ENCODE results near the gene SERTAD1. TPM values are rescaled to one million over a fixed set of nuclear protein-coding genes. Genes with fewer than 3 reads are reported as not detected.

Gene SERTAD1
- total RNA-seq, 1 experiment from 2014 or later = 12.3 TPM

DNA sequence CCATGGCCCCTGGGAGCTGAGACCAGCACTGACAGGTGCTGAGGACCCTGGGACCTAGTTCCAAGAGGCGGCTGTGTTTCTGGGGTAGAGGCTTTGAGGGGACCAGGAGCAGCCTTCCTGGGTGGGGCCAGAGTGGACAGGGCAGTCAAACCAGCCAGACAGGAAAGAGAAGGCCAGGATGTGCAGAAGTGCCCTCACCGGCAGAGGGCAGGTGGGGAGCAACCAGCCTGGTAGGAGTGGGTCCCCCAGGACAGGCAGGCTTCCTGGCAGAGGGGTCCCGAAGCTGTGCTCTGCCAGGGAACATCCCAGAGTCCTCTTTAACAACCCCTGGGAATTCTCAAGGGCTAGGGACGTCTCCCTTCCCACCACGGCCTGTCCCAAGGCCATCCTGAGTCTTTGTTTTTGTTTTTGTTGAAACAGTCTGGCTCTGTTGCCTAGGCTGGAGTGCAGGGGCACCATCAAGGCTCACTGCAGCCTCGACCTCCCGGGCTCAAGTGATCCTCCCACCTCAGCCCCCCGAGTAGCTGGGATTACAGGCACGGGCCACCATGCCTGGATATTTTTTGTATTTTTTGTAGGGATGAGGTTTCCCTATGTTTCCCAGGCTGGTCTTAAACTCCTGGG lies 32.8 kb downstream of the SERTAD1 start:
- H3K27ac Mint-ChIP-seq (ENCODE audit: unreplicated experiment) = peak overlapping the region; percentile 68
- no TSS peak for BruUV-seq (replicated peaks)
- no peaks in the 10 kb centered on the region for H3K27me3 Mint-ChIP-seq (ENCODE audit: unreplicated experiment)
- intact Hi-C loops (cut with micrococcal nuclease; ENCODE audit: unreplicated experiment) = no loop called here
- DNase-seq = peak; percentile 94
- no peaks in the 10 kb centered on the region for H3K9me3 Mint-ChIP-seq (ENCODE audit: low read depth, unreplicated experiment)
- TF ChIP-seq, protein P1, sequence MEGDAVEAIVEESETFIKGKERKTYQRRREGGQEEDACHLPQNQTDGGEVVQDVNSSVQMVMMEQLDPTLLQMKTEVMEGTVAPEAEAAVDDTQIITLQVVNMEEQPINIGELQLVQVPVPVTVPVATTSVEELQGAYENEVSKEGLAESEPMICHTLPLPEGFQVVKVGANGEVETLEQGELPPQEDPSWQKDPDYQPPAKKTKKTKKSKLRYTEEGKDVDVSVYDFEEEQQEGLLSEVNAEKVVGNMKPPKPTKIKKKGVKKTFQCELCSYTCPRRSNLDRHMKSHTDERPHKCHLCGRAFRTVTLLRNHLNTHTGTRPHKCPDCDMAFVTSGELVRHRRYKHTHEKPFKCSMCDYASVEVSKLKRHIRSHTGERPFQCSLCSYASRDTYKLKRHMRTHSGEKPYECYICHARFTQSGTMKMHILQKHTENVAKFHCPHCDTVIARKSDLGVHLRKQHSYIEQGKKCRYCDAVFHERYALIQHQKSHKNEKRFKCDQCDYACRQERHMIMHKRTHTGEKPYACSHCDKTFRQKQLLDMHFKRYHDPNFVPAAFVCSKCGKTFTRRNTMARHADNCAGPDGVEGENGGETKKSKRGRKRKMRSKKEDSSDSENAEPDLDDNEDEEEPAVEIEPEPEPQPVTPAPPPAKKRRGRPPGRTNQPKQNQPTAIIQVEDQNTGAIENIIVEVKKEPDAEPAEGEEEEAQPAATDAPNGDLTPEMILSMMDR (IDR thresholded peaks at IDR 0.05; ENCODE audit: unreplicated experiment) = peak; percentile 92
- H3K36me3 Mint-ChIP-seq (ENCODE audit: insufficient read depth, unreplicated experiment) = peaks cover 23% of the 10 kb centered on the region
- peak overlapping the region; percentile 13 for H3K4me3 Mint-ChIP-seq (ENCODE audit: low read depth, unreplicated experiment)
- CTCF ChIA-PET = interaction anchor here (0.6 kb wide), 1 partner anchor 33 kb away, joined by 3 read pairs; the partner anchor contains the start of gene SERTAD1
- H3K4me1 Mint-ChIP-seq (ENCODE audit: low read depth, unreplicated experiment) = peaks cover 27% of the 10 kb centered on the region

DNA sequence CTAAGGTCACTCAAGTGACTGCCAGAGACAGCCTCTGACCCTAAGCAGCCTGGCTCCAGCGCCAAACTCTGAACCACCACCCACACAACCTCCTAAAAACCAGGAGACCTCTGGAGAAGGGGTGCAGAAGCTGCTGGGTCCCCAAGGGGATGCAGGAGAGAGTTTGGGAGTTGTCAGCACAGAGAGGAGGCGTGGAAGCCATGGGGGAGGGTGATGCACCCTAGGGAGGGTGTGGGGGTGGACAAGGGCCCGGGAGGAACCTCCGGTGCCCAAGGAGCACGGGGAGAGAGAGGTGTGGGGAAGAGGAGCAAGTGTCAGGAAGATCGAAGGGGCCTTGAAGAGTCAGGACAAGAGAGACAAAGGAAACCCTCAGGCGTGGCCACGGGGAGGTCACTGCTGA lies 33.7 kb downstream of the SERTAD1 start:
- intact Hi-C loops (cut with micrococcal nuclease; ENCODE audit: unreplicated experiment) = no loop called here
- Mint-ChIP-seq H3K27me3 (ENCODE audit: unreplicated experiment) (peaks cover 6% of the 10 kb centered on the region), H3K36me3 (ENCODE audit: insufficient read depth, unreplicated experiment) (peaks cover 23% of the 10 kb centered on the region), H3K27ac (ENCODE audit: unreplicated experiment) (peak overlapping the region; percentile 68), H3K4me3 (ENCODE audit: low read depth, unreplicated experiment) (peak overlapping the region; percentile 13), H3K4me1 (ENCODE audit: low read depth, unreplicated experiment) (peaks cover 27% of the 10 kb centered on the region), H3K9me3 (ENCODE audit: low read depth, unreplicated experiment) (no peaks in the 10 kb centered on the region)
- TF ChIP-seq, protein P1 (IDR thresholded peaks at IDR 0.05; ENCODE audit: unreplicated experiment) = no peak
- BruUV-seq (replicated peaks) = no TSS peak
- DNase-seq = no peak
- CTCF ChIA-PET = interaction anchor here (0.8 kb wide), 1 partner anchor 72 kb away, joined by 4 read pairs; no protein-coding TSS in a partner anchor

DNA sequence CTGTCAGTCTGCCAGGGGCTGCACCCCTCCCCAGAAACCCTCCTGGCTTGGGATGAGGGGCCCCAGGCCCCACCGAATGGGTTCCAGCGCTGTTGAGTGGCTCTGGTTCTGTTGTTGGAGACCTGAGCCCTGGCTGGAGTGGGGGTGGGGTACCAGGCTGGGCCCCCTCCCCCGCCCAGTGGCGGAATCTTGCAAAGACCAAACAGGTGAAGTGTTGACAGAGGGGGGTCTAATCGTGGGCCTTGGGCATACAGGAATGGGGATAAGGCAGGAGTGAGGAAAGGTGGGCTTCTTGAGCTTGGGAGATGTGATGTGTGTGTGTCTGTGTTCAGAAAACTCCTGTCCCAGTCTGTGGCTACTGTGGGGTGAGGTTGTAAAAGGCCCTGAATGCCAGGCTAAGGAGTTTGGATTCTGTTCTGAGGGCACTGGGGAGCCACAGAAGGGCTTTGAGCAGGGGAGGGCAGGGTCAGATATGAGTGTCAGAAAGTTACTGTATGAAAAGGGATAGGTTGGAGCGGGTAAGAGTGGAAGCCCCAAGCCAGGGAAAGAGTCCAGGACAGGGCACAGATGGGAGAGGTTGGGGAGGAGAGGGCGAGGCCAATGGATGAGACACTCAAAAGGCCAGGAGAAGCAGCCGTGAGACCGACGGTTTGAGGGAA lies 35.6 kb downstream of the SERTAD1 start, which contains the start of gene HIPK4:
TSS of gene HIPK4 (minus strand) at position 98 of the 659 bp plus-strand sequence. CDS start 279 bp downstream, outside the sequence.
- intact Hi-C loops (cut with micrococcal nuclease; ENCODE audit: unreplicated experiment) = no loop called here
- CTCF ChIA-PET = interaction anchor here (0.7 kb wide), 1 partner anchor 180 kb away, joined by 3 read pairs; no protein-coding TSS in a partner anchor
- Mint-ChIP-seq H3K4me3 (ENCODE audit: low read depth, unreplicated experiment) (no peak within 1 kb of the TSS), H3K4me1 (ENCODE audit: low read depth, unreplicated experiment) (peaks cover 27% of the 10 kb centered on the region), H3K36me3 (ENCODE audit: insufficient read depth, unreplicated experiment) (peaks cover 23% of the 10 kb centered on the region), H3K27me3 (ENCODE audit: unreplicated experiment) (peaks cover 21% of the 10 kb centered on the region), H3K9me3 (ENCODE audit: low read depth, unreplicated experiment) (no peaks in the 10 kb centered on the region), H3K27ac (ENCODE audit: unreplicated experiment) (peak within 1 kb of the TSS; percentile 48)
- BruUV-seq (replicated peaks) = no TSS peak
- DNase-seq = no peak
- TF ChIP-seq, protein P1 (IDR thresholded peaks at IDR 0.05; ENCODE audit: unreplicated experiment) = no peak

DNA sequence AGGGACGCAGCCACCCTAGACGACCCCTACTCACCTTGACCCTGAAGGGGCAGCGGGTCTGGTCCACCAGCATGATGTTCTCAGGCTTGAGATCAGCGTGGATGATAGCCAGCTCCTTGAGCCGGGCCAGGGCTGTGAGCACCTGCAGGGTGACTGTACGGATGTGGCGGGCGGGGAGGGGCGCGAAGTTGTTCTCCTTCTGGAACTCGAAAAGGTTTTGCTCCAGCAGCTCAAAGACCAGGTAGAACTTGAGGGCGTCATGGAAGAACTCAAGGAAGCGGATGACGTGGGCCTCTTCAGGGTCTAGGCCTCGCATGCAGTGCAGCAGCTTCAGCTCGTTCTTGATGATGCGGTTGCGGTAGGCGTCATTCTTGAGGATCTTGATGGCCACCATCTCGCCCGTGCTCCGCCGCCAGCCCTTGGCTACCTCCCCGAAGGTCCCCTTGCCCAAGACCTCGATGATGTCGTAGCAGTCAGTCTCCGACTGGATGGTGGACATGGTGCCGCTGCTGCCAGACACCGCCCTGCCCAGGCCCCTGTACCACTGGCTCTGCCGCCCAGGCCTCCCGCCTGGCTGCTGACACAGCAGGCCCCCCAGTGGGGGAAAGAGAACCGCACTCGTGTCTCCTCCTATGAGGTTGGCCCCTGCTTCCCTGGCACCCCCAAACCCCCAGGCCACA lies 36.2 kb downstream of the SERTAD1 start:
- intact Hi-C loops (cut with micrococcal nuclease; ENCODE audit: unreplicated experiment) = no loop called here
- no TSS peak for BruUV-seq (replicated peaks)
- no peak for DNase-seq
- Mint-ChIP-seq H3K36me3 (ENCODE audit: insufficient read depth, unreplicated experiment) (peaks cover 23% of the 10 kb centered on the region), H3K27me3 (ENCODE audit: unreplicated experiment) (peaks cover 27% of the 10 kb centered on the region), H3K27ac (ENCODE audit: unreplicated experiment) (peak overlapping the region; percentile 48), H3K4me1 (ENCODE audit: low read depth, unreplicated experiment) (peaks cover 27% of the 10 kb centered on the region), H3K9me3 (ENCODE audit: low read depth, unreplicated experiment) (no peaks in the 10 kb centered on the region), H3K4me3 (ENCODE audit: low read depth, unreplicated experiment) (no peak overlapping the region)
- CTCF ChIA-PET = interaction anchor here (0.6 kb wide), 1 partner anchor 244 kb away, joined by 4 read pairs; no protein-coding TSS in a partner anchor
- TF ChIP-seq, protein P1 (IDR thresholded peaks at IDR 0.05; ENCODE audit: unreplicated experiment) = no peak
